HG03469 (cell line): Measurements from ENCODE around the gene RPL18.
A peak's percentile ranks its signal among the peaks of the same experiment; 100 is the strongest.

ENCODE experiments used
- ATAC-seq: cut with Tn5 transposase; IDR thresholded peaks from one replicate; pipeline ENCODE4 v1.9.1; 2021; ENCODE audit warnings: mild to moderate bottlenecking, moderate library complexity, moderate number of reproducible peaks; ENCODE audit not compliant: unreplicated experiment

Gene RPL18

DNA sequence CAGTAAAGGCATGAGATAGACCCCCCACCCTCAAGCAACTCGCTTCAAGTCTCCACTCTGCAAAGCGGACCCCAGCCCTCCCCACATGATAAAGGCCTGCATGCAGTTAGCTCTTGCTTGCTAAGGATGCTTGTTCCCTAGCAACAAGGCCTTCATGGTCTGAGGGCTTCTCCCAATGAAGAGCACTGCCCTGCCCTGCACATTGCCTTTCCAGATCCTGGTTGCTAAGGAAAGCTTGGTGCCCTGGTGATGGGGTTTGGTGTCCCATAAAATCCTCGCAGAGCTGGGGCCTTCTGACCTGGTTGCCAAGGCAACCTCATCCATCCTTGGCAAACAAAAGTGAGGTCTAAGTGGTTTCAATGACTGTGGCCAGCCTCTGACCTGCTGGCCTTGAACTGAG, 12.2 kb upstream of the RPL18 start:
- no peak for ATAC-seq

- no peak for ATAC-seq
Measured at GRCh38 chr19:48630296-48631063, 11.5 kb upstream of the RPL18 start.

GRCh38 chr19:48629599-48630295, 10.8 kb upstream of the RPL18 start:
- ATAC-seq, result no peak

DNA sequence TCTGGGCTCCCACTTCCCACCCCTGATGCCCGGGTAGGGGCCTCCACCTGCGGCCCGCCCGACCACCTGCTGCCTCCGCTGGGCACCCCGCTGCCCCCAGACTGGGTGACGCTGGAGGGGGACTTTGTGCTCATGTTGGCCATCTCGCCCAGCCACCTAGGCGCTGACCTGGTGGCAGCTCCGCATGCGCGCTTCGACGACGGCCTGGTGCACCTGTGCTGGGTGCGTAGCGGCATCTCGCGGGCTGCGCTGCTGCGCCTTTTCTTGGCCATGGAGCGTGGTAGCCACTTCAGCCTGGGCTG, 10.3 kb upstream of the RPL18 start:
- ATAC-seq, result no peak

DNA sequence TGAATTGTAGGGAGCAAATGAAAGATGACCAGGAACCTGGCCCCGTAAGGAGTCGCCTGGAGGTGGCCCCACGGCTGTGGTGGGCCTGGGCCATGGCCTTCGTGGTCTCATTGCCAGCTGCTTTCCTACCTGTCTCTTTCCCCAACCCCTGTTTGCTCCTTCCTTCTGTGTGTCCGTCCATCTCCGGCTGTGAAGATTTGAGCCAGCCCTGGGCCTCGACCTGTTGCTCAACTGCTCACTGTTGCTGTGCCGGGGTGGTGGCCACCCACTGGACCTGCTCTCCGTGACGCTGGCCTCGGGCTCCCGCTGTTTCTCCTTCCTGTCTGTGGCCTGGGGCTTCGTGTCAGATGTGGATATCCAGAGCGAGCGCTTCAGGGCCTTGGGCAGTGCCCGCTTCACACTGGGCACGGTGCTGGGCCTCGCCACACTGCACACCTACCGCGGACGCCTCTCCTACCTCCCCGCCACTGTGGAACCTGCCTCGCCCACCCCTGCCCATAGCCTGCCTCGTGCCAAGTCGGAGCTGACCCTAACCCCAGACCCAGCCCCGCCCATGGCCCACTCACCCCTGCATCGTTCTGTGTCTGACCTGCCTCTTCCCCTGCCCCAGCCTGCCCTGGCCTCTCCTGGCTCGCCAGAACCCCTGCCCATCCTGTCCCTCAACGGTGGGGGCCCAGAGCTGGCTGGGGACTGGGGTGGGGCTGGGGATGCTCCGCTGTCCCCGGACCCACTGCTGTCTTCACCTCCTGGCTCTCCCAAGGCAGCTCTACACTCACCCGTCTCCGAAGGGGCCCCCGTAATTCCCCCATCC, 9.7 kb upstream of the RPL18 start:
- ATAC-seq, result no peak

DNA sequence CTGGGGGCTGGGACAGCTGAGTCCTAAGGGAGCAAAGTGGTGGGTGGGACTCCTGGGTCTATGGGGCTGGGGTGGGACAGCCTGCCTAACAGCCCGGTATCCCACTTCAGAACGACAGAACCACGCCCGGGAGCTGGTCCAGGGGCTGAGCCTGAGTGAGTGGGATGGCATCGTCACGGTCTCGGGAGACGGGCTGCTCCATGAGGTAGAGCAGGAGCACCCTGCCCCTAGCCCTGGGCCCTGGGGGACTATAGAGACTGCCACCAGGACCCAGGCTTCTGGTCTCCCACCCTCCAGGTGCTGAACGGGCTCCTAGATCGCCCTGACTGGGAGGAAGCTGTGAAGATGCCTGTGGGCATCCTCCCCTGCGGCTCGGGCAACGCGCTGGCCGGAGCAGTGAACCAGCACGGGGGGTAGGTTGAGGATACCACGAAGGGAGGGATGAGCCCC, 8.9 kb upstream of the RPL18 start:
- ATAC-seq, result no peak

GRCh38 chr19:48627201-48627864, 8.4 kb upstream of the RPL18 start:
- ATAC-seq, result no peak

- no peak for ATAC-seq
Measured at GRCh38 chr19:48625891-48626327, 6.9 kb upstream of the RPL18 start.

- no peak for ATAC-seq
Measured at GRCh38 chr19:48624791-48625723, 6.1 kb upstream of the RPL18 start.

DNA sequence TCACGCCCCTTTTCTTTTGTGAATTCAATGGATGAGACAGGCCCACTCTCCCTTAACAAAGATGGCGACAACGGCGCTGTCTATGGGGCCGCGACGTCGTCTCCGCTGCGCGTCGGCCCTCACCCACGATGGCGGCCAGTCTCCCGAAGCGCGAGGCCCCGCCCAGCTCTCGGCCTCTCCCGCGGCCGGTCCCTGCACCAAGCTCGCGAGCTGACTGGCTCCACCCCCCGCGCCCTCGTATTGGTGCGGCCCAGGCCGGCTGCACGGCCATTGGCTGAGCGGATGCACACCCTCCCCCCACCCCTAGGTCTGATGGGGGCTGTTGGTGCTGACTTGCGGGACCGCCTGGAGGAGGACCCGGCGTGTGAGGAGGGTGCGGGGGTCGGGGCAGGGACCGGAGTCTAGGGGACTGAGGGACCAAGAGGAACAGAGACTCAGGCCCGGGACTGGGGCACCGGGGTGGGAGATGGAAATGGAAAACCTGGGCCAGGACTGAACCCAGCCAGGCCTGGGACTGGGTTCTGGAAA, 5.2 kb upstream of the RPL18 start:
- ATAC-seq, result peak; percentile 32

DNA sequence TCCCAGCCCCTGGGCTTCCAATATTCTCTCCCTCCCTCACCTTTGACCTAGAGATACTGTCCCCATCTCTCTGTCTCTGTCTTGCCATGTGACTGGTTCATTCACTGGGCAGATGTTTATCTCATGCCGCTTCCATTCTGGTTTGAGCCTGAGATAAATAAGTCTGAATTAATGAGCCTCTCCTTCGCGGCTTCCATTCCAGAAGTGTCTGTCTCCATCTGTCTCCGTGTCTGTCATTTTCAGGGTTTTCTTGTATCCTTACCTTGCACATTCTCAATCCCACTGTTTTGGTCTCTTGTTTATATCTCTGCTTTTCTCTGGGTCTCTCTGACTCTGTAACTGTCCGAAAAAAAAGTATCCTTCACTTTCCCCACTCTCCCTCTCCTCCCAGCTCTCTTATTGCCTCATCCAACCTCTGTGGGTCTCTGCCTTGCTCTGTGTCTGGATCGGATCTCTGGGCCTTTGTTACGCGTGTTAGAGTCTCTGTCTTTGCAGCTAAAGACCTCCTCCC, 4.6 kb upstream of the RPL18 start:
- no peak for ATAC-seq

DNA sequence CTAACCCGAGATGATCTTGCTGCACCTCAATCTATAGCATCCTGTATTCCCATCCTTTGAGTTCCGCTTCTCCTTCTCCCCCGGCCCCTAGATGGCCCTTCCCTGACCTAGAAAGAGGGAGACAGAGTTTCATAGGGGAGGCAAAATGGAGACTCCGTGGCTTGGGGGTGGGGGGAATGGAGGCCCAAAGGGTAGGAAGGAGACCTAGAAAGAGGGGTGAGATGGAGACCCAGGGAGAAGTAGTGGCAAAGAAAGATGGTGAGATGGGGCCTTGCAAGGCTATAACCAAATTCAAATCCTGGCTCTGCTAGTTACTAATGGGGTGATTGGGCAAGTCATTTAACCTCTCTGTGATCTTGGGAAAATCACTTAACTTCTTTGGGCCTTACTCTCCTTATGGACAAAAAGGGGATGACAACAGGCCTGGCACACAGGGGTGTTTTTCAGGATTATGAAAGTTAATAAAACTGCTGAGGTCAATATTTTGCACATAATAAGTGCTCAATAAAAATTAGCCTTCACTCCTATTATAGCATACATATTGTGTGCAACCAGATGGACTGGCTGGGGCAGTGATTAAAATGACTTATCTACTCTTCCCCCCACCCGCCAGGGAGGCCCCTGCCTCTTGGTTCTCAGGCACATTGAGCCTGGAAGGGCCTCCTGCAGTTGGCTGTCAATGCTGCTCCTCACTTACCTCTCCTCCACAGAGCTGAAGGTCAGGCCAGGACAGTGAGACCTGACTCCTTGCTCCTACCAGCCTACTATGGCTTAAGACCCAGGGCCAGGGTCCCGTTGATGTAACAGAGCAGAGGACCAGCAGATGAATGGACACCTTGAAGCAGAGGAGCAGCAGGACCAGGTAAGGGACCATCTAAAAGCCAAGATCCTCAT, 961 bp upstream of the RPL18 start:
- ATAC-seq, result no peak

DNA sequence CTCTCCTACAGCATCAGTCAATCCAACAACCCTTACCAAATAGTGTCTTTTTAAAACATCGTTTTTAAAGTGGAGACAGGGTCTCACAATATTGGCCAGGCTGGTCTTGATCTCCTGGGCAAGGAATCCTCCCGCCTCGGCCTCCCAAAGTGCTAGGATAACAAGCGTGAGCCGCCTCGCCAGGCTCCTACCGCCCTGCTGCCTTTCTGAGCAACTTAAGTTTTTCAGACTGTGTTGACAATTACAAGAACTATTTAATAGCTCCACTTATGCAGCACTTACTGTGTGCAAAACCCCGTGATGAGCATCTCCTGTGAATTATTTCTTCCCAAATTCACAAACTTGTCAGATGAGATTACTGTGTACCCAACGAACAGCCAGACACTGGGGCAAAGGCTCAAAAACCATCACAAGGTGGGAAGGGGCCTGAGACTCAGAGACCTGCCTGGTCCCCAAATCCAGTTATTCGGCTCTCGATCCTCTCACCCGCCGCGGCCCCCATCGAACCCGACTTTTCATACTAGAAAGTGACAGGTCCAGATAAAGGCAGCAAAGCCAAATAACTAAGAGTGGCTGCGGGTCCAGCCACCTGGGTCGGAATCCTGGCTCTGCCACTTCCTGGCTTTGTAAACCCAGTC, 581 bp downstream of the RPL18 start:
- ATAC-seq, result no peak

DNA sequence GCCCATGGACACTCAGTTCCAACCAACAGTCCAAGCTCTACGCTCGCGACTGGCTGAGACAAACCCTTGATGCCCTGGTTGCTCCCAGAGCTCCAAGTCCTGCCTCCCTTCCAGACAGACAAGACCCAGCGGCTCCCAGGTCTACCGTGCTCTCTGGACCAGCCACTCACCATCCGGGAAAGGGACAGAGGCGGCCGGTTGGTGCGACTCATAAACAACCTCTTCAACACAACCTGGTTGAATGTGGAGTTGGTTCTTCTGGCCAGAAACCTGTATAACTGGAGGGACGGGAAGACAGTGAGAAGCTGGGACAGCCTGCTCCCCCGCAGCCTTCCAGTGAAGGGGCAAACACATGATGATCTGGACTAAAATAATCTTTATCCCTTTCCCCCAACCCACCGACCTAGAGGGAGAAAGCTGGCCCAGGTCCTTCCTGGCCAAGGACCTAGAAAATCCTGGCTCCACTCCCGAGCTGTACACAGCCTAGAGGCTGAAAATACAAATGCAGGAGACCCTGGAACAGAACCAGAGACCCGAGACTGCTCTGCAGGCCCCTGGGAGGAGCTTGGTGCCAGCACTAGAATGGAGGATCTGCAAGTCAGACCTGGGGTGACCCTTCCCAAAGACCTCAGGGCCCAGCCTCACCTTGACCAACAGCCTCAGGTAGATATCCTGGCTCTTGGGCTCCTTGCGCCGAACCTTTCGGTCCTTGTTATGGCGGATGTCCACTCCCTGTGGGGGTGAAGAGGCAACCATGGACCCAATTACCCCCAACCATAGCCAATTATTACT, 1.6 kb downstream of the RPL18 start:
- ATAC-seq, result no peak

- ATAC-seq, result no peak
Measured at GRCh38 chr19:48616491-48617056, 2.4 kb downstream of the RPL18 start.

GRCh38 chr19:48616041-48616436, 2.9 kb downstream of the RPL18 start:
- ATAC-seq, result no peak
